GM18870 (cell line): ENCODE data around the gene EME1.
A peak's percentile ranks its signal among the peaks of the same experiment; 100 is the strongest.
"Not testable (repeated sequence)": the region's sequence is repeated elsewhere in the genome, so short reads cannot be mapped to it uniquely, and the experiment has no call there.

Experiments used
- ATAC-seq: cut with Tn5 transposase; IDR thresholded peaks from one replicate; pipeline ENCODE4 v1.9.1; 2021; ENCODE audit warnings: moderate library complexity; ENCODE audit not compliant: unreplicated experiment

The EME1 gene

GRCh38 chr17:50372758-50373556, at the start of gene EME1, which contains the start of gene MRPL27:
EME1 (plus strand) TSS chr17:50373229; CDS start chr17:50375209, 1,980 bp downstream.
MRPL27 (minus strand) TSS chr17:50373184; CDS start chr17:50373170, 14 bp downstream.
- ATAC-seq = peak; percentile 79

- no peak for ATAC-seq
These were observed 47.1 kb upstream of the EME1 start for GRCh38 chr17:50325906-50326305.

- no peak for ATAC-seq
These were observed 46.1 kb upstream of the EME1 start for GRCh38 chr17:50326831-50327364.

GRCh38 chr17:50328363-50329325, 44.4 kb upstream of the EME1 start:
- ATAC-seq = no peak

GRCh38 chr17:50329716-50330115, 43.3 kb upstream of the EME1 start:
- ATAC-seq = no peak

GRCh38 chr17:50330151-50330775, 42.8 kb upstream of the EME1 start:
- ATAC-seq = no peak

GRCh38 chr17:50331085-50331791, 41.8 kb upstream of the EME1 start:
- ATAC-seq = no peak

- ATAC-seq = no peak
These were observed 40.8 kb upstream of the EME1 start for GRCh38 chr17:50332196-50332595.

- not testable (repeated sequence) for ATAC-seq
These were observed 39.6 kb upstream of the EME1 start for GRCh38 chr17:50333291-50334057.

GRCh38 chr17:50337956-50338355, 35.1 kb upstream of the EME1 start:
- no peak for ATAC-seq

- ATAC-seq = no peak
These were observed 34.4 kb upstream of the EME1 start for GRCh38 chr17:50338645-50339044.

- no peak for ATAC-seq
These were observed 33.6 kb upstream of the EME1 start for GRCh38 chr17:50339381-50339780.

GRCh38 chr17:50344731-50345365, 28.2 kb upstream of the EME1 start:
- no peak for ATAC-seq

GRCh38 chr17:50345432-50346312, 27.4 kb upstream of the EME1 start, which contains the start of gene XYLT2:
XYLT2 (plus strand) TSS chr17:50346126; CDS start chr17:50346141, 15 bp downstream.
- no peak for ATAC-seq

- no peak for ATAC-seq
These were observed 26.5 kb upstream of the EME1 start for GRCh38 chr17:50346313-50347116.

- no peak for ATAC-seq
These were observed 25.7 kb upstream of the EME1 start for GRCh38 chr17:50347117-50347893.
